GM12875 (cell line): Measurements from ENCODE around the gene EDIL3.

Source experiments
- H3K4me3 ChIP-seq: one replicate; pipeline ENCODE4 v1.5.1; 2011; ENCODE audit warnings: low read depth, low read length, control low read depth
- TF ChIP-seq, protein P1 (sequence below): IDR thresholded peaks from 2 replicates; pipeline ENCODE4 v1.5.1; 2011; ENCODE audit warnings: low read depth, mild to moderate bottlenecking, control low read depth, inconsistent platforms, low read length, moderate library complexity, borderline replicate concordance; ENCODE audit not compliant: insufficient read depth

Gene EDIL3

DNA sequence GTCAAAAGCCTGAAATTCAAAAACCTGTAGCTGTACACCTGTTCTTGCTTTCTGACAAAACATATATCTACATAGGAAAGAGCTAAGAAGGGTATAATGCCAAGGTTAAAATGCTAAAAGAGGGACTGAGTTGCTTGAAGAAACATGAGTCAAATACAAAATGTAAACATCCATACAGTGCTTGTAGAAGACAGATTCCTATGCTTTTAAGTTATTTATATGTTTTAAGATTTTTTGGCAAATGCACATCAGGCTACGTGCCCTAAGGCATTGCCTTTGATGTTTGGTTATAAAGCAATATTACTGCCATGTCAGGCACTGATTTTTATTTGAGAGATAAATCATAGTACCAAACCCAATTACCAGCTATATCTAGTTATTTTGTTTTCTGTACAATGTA, 269.0 kb downstream of the EDIL3 start:
- H3K4me3 ChIP-seq: no peak overlapping the region
- TF ChIP-seq, protein P1, sequence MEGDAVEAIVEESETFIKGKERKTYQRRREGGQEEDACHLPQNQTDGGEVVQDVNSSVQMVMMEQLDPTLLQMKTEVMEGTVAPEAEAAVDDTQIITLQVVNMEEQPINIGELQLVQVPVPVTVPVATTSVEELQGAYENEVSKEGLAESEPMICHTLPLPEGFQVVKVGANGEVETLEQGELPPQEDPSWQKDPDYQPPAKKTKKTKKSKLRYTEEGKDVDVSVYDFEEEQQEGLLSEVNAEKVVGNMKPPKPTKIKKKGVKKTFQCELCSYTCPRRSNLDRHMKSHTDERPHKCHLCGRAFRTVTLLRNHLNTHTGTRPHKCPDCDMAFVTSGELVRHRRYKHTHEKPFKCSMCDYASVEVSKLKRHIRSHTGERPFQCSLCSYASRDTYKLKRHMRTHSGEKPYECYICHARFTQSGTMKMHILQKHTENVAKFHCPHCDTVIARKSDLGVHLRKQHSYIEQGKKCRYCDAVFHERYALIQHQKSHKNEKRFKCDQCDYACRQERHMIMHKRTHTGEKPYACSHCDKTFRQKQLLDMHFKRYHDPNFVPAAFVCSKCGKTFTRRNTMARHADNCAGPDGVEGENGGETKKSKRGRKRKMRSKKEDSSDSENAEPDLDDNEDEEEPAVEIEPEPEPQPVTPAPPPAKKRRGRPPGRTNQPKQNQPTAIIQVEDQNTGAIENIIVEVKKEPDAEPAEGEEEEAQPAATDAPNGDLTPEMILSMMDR: no peak

DNA sequence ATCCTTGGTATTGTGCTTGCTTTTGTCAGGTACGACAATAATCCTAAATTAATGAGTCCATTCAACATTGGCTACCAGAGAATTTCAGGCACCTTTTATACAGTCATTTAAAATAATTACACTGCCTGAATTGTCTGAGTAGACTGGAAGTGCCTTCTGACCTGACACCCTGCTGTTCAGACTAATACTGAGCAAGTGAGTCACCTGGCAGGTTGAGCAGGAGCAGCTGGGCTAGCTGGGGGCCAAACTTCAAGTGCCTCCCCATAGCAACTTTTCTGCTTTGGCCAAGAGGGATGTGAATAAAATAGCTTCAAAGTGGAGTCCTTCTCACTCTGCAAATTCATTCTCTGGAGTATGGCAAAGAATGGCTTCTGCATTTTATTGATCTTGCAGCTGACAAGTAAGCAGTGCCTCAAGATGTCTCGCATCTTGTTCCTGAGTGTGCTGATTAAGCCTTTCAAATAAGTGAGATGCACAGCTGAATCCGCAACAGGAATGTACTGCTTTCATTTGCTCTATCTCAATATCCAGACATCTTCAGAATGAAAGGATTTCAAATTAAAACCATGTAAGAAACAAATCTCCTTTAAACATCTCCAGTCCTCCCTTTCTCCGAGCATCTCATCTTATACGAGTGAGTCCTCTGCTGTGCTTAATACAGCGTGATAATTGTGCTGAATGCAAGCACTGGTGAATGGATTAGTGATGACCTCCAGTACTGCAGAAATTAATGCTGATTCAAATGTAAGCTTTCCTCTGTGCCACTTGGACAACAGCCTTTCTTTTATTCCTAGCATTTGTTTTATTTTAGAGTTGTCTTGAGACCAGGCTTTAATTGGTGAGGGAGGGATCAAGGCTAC, 271.2 kb downstream of the EDIL3 start:
- H3K4me3 ChIP-seq: no peak overlapping the region
- TF ChIP-seq, protein P1: no peak

DNA sequence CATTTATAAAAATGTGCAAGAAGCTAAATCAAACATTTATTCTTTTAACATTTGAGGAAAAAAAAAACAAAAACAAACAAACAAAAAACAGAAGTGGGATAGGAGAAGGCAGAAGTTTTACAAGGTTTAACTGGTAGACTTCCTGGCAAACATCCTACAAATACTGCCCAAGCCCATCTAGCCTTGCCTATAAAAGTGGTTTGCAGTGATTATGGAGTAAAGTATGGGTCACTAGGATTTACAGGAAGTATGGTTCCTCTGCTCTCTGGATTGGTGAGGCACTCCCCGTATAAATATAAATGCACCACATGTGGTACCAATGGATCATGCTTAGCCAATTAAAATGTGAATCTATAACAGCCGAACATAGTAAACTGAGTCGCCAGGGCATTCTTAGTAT, 291.9 kb downstream of the EDIL3 start:
- H3K4me3 ChIP-seq: no peak overlapping the region

DNA sequence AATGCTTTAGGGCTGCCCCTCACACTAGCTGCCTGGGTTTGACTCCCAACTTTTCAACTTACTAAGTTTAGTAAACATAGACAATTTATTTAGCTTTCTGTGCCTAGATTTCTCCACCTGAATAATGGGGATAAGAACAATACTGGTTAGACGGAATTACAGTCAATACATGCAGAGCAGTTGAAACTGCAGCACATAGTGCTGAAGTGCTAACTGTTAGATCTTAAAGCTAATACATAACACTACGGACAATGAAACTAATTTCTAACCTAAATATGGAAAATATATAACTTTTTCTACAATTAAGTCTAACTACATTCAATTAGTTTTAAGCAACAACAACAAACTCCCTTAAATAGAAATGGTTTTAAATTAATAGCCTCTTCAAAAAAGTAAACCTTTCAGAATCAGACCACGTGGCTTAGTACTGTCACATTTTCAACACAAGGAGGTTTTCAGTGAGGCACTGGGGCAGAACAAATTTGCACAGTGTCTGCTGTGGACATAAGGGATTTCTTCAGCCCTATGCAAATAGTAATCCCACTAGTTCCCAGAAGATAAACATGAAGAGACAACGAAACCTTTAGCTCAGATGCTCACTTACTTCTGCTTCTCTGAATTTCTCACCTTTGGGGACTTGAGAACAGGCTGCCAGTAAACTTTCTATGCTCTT, 293.4 kb downstream of the EDIL3 start:
- H3K4me3 ChIP-seq: no peak overlapping the region
- TF ChIP-seq, protein P1: no peak

More for the DNA sequence above, 291.9 kb downstream of the EDIL3 start:
- TF ChIP-seq, protein P1: no peak

DNA sequence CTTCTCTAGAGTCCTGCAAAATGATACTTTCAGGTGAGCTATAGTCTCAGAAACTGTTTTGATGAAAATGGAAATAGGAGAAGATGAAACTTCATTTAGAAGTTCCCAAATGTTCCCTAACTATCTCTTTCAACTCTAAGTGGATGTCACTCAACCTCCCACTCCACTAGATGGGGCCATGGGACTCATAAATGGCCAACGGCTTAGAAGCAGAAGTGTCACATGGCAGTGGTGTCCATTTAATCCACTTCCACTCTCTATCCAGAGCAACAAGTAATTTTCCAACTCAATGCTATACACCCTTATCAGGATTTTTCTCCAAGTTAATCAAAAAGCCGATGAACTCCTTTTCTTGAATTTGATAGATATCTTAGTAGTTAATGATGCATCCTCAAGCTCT, 295.7 kb downstream of the EDIL3 start:
- TF ChIP-seq, protein P1: peak; percentile 26; the same call in 1 of the 2 replicates

DNA sequence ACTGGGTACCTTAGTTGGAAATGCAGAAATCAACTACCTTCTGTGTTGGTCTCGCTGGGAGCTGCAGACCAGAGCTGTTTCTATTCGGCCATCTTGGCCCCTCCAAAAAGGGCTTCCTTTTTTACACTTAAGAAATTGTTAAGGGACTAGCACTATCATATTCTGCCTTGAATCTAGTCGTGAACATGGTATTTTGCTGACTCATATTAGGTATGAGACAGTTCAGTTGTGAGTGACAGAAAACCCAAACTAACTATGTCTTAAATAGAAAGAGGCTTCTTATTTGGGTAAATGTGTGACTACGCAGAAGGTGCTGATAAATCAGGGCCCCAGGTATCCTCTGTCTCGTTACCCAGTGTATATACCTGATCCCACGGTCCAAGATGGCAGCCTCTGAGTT, 298.2 kb downstream of the EDIL3 start:
- TF ChIP-seq, protein P1: no peak
- no peak overlapping the region for H3K4me3 ChIP-seq

More for the DNA sequence above, 295.7 kb downstream of the EDIL3 start:
- no peak overlapping the region for H3K4me3 ChIP-seq
